GM21515 (cell line): ENCODE data around the gene SMIM43.
"Not testable (repeated sequence)": the region's sequence is repeated elsewhere in the genome, so short reads cannot be mapped to it uniquely, and the experiment has no call there.

Experiments used
- ATAC-seq: cut with Tn5 transposase; IDR thresholded peaks from one replicate; pipeline ENCODE4 v1.9.1; 2021; ENCODE audit not compliant: unreplicated experiment

Gene SMIM43

DNA sequence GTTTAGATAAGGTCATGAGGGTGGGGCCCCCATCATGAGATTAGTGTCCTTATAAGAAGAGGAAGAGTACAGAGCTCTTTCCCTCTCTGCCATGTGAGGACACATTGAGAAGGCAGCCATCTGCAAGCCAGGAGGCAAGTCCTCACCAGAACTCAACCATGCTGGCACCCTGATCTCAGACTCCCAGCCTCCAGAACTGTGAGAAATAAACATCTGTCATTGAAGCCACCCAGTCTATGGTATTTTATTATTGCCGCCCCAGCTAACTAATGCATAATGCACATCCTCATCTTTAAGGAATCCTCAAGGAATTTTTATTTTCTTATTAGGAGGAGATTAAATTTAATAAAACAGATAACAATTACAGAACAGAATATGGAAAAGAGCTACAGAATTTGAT lies 19.4 kb upstream of the SMIM43 start:
- ATAC-seq: no peak

DNA sequence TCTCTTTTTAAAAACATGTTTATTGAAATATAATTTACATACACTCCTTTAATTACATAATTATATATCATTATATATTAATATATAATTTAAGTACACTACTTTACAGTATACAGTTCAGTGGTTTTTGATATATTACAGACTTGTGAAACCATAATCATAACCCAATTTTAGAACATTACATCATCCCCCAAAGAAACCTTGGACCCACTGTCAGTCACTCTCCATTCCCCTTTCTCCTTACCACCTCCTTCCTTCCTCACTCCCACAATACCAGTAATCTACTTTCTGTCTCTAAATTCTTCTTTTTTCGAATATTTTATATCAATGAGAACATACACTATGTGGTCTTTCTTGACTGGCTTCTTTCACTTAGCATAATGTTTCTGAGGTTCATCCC lies 18.2 kb upstream of the SMIM43 start:
- no peak for ATAC-seq

DNA sequence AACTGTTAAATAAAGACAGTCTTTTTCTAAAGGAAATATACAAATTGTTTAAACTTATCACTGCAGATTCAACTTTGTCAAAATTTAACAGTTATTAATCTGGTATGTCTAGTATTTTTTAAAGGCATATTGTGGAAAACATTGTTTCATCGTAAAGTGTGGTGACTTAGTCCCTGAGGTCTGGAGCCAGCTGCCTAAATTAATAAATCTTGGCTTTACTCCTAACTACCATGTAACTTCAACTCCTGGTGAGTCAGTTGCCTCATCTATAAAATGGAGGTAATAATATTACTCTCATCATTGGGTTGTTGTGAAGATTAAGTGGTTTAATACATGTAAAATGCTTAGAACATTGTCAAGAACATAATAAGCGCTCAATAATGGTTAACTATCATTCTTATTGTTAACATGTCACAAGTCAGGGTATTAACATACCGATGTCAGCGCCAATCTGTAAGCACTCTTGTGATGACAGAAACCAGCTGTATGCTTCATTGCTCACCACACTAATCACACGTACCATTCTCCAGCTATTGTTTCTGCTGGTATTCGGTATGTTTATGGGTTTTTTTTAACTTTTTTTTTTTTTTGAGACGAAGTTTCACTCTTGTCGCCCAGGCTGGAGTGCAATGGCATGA lies 14.1 kb upstream of the SMIM43 start:
- ATAC-seq: no peak

DNA sequence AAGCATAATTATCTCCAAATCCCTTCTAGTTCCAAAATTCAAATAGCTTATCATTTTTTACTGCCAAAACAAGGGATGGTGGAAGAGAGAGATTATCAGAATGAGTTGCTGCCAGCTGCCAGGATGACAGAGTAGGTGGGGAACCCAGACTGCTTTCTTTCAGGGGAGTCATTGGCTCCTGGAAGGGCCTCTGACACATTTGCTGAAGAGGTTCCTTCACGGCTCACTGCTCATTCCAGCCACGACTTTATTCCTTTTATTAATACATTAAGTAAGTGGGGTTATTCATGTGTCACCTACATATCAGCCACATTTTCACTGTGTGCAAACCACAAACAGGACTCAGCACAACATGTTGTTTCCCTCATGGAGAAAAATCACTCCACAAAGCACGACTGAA lies 12.7 kb upstream of the SMIM43 start:
- no peak for ATAC-seq

DNA sequence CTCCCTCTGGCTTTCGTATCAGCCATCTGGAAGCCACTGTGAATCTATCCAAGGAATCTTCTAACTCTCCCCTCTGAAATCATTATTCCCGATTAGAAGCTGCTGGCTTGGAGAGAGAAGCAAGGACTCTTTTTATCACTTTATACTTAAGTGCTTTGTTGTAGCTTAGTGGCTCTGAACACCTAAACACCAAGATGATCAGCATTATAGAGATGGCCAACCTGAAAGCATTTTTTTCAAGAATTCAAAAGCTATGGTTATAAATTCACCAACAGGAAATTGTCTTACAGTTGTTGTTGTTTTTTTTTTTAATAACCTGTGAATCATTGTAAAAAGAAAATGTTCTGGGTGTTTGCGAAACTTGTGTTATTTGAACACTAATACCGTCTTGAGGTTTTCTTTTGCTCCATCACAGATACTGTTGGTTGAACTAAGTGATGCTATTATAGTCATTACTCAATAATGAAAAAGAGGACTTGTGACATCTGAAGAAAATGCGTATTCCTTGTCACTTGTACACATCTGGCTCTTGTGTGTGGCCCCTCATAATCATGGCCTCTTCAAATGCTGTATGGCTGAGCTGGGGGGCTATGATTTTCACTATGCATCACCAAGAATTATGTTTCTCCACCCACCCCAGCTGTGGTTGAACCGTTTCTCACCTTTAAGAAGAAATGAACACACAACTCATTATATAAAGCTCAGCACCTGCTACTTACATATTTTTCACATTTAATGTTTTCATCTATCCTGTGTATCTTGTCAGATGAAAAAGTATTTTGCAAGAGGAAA lies 11.8 kb upstream of the SMIM43 start:
- ATAC-seq: no peak

DNA sequence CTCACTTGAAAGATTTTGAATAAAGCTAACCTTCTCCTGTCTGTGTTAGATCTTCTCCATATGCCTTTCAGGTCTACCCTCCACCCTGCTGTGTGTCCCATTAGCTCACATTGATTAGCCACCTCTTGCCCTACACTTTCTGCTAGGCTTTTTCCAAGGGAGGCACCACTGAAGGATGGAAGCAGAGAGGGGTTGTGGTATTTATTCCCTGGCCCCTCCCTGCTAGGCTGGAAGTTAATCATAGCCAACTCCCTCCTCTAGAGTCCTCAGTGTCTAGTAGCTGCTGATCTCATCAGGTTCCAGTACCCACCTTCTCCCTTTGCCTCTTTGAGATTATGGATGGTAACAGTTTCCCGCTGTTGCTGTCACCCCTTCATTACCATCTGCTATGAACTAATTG lies 8.9 kb upstream of the SMIM43 start:
- ATAC-seq: no peak

DNA sequence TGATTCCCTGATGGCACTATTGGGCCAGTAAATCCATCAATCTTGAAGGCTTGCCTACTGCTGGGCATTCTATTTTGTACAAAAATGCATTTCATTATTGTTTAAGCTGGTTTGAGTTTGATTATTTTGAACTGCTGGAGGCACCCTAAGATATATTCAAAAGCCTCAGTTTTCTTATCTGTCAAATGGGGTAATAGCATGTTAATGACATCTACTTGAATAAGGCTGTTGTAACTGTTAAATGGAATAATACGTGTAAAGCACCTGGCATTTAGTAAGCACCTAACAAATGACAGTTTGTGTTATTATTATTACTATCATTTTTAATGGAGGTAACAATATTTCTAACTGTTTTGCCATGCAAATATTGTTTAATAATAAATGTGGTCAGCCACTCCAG lies 6.9 kb upstream of the SMIM43 start:
- ATAC-seq: no peak

DNA sequence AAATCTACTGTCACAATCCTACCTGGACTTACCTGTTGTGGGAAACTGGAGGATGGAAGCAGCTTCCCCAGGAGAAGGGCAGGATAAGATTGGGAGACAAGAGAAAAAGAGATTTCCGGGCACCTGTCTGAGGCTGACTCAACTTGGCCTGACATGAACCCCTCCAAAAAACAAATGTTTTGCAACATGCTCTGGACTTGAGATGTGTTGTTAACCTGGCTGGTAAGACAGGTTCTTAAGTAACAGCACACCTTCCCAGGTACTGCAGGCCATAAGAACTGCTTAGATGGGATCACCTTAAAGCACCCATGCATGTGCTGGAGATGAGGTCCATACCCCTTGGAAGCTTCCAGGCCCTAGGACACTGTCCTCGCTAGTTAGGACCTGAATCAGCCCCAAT lies 4.4 kb upstream of the SMIM43 start:
- no peak for ATAC-seq

DNA sequence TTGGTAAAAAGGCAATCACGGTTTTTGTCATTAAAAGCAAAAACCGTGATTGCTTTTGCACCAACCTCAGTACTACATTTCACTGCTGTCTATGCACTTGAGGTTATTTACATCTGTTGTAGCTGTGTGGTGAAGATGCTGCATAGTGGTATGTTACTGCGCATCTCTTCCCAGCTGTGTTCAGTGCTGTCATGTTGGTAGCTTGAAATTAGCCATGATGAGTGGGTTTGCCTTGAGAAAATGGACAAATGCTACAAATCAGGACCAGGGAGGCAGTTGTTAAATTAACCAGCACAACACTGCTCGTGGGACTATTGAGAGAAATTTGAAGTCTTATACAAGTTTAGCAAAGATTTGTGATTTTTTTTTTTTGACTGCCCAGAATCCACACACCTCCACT lies 2.2 kb upstream of the SMIM43 start:
- no peak for ATAC-seq

DNA sequence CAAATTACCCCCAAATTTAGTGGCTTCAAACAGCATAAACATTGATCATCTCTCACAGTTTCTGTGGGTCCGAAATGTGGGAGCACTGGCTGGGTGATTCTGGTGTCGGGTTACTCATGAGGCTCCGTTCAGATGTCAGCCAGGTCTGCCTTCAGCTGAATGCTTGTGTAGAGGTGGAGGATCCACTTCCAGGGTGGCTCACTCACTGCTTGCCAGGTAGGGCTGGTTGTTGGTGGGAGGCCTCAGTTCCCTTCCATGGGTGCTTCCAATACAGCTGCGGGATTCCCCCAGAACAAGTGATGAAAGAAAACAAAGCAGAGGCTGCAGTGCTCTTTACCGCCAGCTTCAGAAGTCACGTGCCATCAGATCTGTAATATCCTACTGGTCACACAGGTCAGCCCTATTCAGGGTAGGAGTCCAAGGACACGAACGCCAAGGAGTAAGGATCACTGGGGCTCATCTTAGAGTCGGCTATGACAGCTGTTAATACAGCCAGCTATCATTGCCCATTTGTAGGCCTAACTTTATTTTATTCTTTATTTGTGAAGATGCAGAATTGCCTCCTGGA lies 1.1 kb upstream of the SMIM43 start:
- no peak for ATAC-seq

DNA sequence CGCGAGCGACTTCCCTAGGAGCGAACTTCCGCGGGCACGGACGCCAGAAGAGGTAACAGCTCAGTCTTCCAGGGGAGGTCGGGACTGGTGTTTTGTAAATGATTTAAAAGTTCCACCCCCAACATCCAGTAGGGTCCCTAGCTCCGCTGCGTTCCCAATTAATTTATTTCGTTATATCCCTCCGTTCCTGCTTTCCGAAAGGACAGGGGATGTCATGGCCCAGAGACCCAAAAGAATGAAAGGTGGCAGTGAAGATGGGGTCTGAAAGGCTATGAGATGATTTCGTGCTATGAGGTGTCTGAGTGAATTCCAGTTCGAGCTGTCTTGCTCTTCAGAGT lies 373 bp upstream of the SMIM43 start:
- ATAC-seq: no peak

DNA sequence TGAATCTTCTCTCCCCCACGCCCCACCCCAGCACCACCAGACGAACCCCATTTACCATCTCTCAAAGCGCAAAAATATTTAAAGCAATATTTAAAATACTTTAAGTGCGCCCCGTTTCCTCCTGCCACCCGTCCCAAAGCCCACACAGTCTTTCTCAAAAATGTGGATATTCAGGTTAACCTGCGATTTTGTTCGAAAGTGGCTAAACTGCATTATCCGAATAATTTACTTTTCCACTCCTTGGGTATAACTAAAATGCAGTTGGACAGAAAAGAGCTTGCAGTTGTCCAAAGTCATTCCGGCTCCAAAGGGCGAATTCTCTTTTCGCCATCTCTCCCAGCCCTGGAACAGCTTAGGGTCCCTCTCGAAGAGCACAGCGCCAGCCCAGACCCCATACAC lies 662 bp downstream of the SMIM43 start:
- no peak for ATAC-seq

DNA sequence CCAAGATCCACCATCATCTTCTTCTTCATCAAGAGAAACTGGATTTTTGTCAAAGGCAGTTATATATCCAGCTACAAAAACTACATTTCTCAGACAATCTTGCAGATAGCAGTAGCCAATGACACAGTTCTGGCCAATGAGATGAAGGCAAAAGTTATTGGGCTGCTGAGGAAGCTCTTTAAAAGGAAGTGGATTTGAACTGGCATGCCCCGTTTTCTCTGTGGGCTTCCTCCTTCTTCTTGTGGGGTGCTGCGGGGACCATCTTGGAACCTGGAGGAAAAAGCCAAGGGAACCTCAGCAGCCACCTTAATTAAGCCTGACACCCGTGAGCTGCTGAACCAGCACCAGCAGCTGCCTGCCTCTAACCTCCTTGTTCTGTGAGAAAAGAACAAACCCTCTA lies 4.8 kb downstream of the SMIM43 start:
- ATAC-seq: no peak

DNA sequence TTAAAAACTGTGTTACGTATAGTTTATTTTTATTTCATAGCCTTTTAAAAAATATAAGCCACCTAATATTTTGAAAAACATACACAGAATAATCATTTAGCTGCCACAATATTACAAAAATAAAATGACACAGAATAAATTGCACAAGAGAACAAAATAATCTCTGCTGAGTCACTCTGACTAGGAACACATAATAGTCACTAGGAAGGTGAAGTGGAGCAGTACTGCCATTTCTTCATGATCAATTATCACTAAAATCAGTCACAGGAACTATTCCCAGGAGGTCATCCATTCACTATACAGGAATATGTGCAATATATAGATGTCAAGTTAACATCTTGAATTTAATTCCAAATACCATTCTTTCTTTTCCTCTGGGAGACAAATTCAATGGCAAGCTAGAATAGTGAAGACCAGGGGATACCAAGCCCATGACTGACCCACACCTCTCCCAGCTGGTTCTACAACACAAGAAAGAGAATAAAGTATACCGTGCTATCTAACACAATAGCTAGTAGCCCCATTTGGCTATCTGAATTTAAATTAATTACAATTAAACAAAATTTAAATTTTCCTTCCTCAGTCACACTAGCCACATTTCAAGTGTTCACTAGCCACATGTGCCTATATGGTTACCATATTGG lies 5.9 kb downstream of the SMIM43 start:
- ATAC-seq: no peak

DNA sequence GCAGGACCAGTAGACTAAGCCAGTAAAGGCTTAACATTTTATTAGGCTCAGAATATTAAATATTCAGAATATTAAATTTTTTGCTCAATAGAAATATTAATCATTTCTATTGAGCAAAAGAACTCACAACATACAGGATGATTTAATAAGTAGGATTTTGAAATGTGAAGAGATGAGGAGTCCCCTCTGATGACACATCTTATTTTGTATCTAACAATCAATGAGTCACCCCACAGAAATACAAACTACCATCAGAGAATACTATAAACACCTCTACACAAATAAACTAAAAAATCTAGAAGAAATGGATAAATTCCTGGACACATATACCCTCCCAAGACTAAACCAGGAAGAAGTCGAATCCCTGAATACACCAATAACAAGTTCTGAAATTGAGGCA lies 12.8 kb downstream of the SMIM43 start:
- ATAC-seq: not testable (repeated sequence)

DNA sequence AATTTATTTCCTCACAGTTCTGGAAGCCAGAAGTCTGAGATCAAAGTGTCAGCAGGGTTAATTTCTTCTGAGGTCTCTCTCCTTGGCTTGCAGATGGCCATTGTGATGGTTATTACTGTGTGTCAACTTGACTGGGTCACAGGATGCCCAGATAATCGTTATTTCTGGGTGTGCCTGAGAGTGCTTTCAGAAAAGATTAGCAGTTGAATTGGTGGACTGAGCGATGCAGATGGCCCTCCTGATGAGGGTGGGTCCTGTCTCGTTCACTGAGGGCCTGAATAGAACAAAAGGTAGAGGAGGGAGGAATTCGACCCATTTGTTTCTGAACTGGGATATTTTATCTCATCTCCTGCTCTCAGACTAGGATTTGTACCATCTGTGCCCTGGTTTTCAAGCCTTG lies 15.7 kb downstream of the SMIM43 start:
- ATAC-seq: no peak

DNA sequence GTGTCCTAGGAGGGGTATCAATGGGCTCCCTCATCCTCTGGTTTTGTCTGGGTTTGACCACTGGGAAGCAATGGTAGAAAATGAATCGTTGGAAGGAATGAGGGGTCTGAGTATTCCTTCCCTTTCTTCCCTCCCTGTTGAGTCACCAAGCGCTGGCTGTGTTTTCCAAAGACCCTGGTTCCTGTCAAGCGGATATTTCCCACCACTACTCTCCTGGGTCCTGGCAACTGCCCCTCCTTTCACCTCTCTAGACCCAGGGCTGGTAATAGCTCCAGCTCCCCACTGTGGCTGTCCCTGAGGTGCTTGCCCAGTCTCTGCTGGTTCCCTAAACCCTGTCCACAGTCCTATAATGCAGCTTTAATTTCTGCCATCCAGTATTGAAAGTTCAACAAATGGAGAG lies 22.2 kb downstream of the SMIM43 start:
- ATAC-seq: no peak

DNA sequence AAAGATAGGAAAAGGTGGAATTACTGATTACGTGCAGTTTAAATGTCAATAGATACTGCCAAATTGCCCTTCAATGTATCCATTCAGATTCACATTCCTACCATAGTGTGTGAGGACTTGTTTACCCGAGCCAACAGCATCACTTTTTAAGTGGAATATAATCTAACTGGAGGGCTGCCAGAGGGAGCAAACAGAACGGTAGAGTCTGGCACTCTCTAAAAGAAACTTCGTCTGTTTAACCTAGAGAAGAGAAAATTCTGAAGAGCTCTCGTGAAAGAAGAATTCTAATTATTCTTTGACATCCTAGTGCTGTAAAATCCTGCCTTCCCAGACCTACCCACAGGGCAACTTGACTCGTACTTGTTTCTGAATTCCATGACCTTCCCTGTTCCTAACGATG lies 23.2 kb downstream of the SMIM43 start:
- no peak for ATAC-seq

DNA sequence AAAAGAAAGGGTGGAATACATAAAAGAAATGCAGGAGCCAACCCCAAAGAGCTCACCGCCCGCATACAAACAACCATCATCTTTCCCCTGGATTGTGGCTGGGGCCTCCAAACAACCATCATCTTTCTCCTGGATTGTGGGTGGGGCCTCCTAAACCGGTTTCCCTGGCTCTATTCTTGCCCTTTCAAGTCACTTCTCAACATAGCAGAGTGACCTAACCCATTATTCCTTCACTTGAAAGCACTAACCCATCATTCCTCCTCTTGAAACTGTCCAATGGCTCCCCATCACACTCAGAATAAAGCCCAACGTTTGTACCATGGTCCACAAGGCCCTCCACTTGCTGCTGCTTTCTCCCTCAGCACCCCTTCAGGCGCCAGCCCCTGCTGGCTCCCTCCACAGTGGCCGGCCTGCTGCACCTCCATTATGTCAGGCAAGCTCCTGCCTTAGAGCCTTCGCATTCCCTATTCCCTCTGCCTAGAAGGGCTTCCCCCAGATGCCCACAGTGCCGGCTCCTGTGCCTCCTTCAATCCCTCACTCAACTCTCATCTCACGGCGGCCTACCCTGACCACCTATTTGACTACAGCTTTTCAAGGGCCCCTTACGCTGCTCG lies 24.1 kb downstream of the SMIM43 start:
- no peak for ATAC-seq

DNA sequence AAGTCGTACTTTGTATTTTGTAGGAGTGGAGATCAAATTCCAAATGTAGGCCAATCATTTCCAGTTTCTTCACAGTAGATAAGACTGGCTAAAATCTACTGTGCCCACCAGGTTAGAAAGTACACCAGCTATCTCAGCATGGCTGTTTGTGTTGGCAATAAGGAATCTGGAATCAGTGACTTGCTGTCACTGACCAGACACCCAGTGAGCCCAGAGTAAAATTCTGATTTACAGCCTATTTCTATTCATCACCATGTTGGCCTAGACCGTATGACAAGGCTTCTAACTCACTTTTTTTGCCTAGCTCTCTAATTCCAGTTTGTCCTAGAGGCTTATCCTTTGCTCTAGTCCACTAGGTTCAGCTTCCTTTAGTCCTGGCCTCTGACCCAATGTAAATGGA lies 25.4 kb downstream of the SMIM43 start:
- ATAC-seq: no peak

DNA sequence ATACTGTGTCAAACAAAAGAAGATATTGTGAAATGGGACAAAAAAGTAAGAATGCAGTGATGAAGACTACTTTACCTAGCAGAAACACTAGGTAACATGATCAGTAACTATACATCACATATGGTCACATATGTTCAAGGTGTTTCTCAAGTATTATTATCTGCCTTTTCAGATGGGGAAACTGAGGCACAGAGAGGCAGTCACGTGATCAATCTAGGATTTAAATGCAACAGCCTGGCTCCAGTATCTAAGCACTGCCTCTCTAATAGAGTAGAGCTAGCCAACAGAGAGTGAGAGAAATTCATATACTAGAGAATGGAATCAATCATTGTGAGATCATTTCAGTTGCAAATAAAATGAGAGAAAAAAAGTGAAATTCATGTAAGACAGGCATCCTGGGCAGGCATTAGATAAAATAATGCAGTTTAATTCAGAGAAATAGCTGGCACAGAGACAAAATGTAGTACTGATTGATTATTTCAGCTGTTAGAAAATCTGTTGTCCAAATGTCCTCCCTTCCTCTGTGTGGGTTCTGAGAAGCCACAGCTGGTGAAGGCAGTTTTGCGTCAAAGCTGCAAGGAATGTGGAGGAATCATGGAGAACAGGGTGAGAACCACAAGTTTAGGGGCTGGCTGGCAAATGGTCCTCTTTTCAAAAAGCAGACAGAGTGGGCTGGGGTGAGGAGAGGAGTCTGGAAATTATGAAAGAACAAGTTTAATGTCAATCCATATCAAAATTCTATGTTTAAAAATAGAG lies 26.0 kb downstream of the SMIM43 start:
- no peak for ATAC-seq
